ENCODE data around the gene SLC10A6. TPM values are rescaled to one million over a fixed set of nuclear protein-coding genes. Genes with fewer than 3 reads are reported as not detected.

SLC10A6 gene
- total RNA-seq, 6 experiments from 2014 or later: 0.28 to 0.73 (median 0.57) TPM

GRCh38 chr4:86847571-86847970, 1.6 kb downstream of the SLC10A6 start:
- TF ChIP-seq CTCF (IDR thresholded peaks at IDR 0.05): no peak
- Mint-ChIP-seq H3K36me3 (ENCODE audit: low read depth) (peaks cover 10% of the 10 kb centered on the region; the same call in 1 of the 2 replicates), H3K9me3 (no peaks in the 10 kb centered on the region), H3K27me3 (ENCODE audit: insufficient read depth) (no peaks in the 10 kb centered on the region), H3K27ac (peak overlapping the region; percentile 92), H3K4me1 (ENCODE audit: low read depth) (peaks cover 60% of the 10 kb centered on the region), H3K4me3 (peak overlapping the region; percentile 86)
- DNase-seq: no peak

- Mint-ChIP-seq H3K9me3 (no peaks in the 10 kb centered on the region), H3K27ac (no peak overlapping the region), H3K4me3 (no peak overlapping the region), H3K4me1 (ENCODE audit: low read depth) (peaks cover 63% of the 10 kb centered on the region), H3K27me3 (ENCODE audit: insufficient read depth) (no peaks in the 10 kb centered on the region), H3K36me3 (ENCODE audit: low read depth) (peaks cover 10% of the 10 kb centered on the region; the same call in 1 of the 2 replicates)
- TF ChIP-seq CTCF (IDR thresholded peaks at IDR 0.05): no peak
- DNase-seq: no peak
Measured at GRCh38 chr4:86846921-86847320, 2.3 kb downstream of the SLC10A6 start.

- no peak for DNase-seq
- H3K27ac Mint-ChIP-seq: no peak overlapping the region
- H3K36me3 Mint-ChIP-seq (ENCODE audit: low read depth): peaks cover 10% of the 10 kb centered on the region; the same call in 1 of the 2 replicates
- H3K4me1 Mint-ChIP-seq (ENCODE audit: low read depth): peaks cover 73% of the 10 kb centered on the region
- no peaks in the 10 kb centered on the region for H3K9me3 Mint-ChIP-seq
- H3K4me3 Mint-ChIP-seq: no peak overlapping the region
- TF ChIP-seq CTCF (IDR thresholded peaks at IDR 0.05): no peak
- no peaks in the 10 kb centered on the region for H3K27me3 Mint-ChIP-seq (ENCODE audit: insufficient read depth)
Measured at GRCh38 chr4:86845593-86845992, 3.6 kb downstream of the SLC10A6 start.

- Mint-ChIP-seq H3K4me3 (peak overlapping the region; percentile 53), H3K4me1 (ENCODE audit: low read depth) (peaks cover 59% of the 10 kb centered on the region), H3K27ac (peak overlapping the region; percentile 67), H3K27me3 (ENCODE audit: insufficient read depth) (no peaks in the 10 kb centered on the region), H3K9me3 (no peaks in the 10 kb centered on the region), H3K36me3 (ENCODE audit: low read depth) (peaks cover 13% of the 10 kb centered on the region)
- no peak for TF ChIP-seq CTCF (IDR thresholded peaks at IDR 0.05)
- DNase-seq: peak; percentile 44
Measured at GRCh38 chr4:86841309-86841708, 7.9 kb downstream of the SLC10A6 start.

- H3K27me3 Mint-ChIP-seq (ENCODE audit: insufficient read depth): no peaks in the 10 kb centered on the region
- H3K4me3 Mint-ChIP-seq: peak overlapping the region; percentile 16
- H3K36me3 Mint-ChIP-seq (ENCODE audit: low read depth): peaks cover 13% of the 10 kb centered on the region
- H3K9me3 Mint-ChIP-seq: no peaks in the 10 kb centered on the region
- peaks cover 62% of the 10 kb centered on the region for H3K4me1 Mint-ChIP-seq (ENCODE audit: low read depth)
- peak; percentile 41 for DNase-seq
- H3K27ac Mint-ChIP-seq: peak overlapping the region; percentile 67
- TF ChIP-seq CTCF (IDR thresholded peaks at IDR 0.05): no peak
Measured at GRCh38 chr4:86840858-86841257, 8.3 kb downstream of the SLC10A6 start.

Data from HFFc6 (cell line).